Left colon (tissue), 2 donors: ENCODE results near the gene CD276. TPM values are rescaled to one million over a fixed set of nuclear protein-coding genes. Genes with fewer than 3 reads are reported as not detected.

Experiments used
- ATAC-seq: fragments of 200-7000 bp; cut with Tn5 transposase; one replicate; pipeline ENCODE4 v1.9.1; 2020; ENCODE audit warnings: mild to moderate bottlenecking, moderate library complexity
- DNase-seq, 2 donors: peaks; one replicate each; pipeline ENCODE4 v3.0.0-alpha.2; 2020
- intact Hi-C, 2 donors: fragments of 100-400 bp; cut with DNase I in 1 of 2; cut with micrococcal nuclease in 1 of 2; formaldehyde crosslinking; loops; one replicate each; pipeline versions ENCODE4 v1.11.2 to v1.14.0; 2022; cut with DNase I, micrococcal nuclease
- total RNA-seq, 2 donors: library from RNA; stranded (reverse); fragmentation: NEBNext Ultra II Directional; extraction: Animal tissue kit (Norgen Biotek cat#: 25700); gene quantifications; one replicate each; pipeline ENCODE4 v1.2.1, GENCODE V29; 2021
- donor health status: DM: no; HTN: no; CAD: no.
- donor health status: DM: yes; HTN: yes; CAD: no.

The CD276 gene
- total RNA-seq, 2 donors from 2014 or later: 38.6 to 41.6 TPM

DNA sequence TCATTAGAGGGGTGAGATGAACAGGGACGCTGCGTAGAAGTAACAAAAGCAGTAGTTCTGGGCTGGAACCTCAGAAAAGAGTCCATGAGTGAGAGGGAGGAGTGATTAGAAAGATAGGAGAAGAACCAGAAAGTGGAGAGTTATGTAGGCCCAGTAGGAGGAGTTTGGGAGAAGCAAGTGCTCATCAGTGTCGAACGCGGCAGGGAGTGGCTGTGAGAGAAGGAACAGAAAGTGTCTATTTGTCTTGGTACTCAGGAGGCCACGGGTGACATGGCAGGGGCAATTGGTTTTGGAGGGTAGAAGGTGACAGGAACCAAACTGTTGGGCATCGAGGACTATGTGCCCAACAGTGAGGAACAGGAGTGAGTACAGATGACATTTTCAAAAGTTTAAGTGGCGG, 70.3 kb downstream of the CD276 start:
- intact Hi-C loops: no loop called here
- no peak for ATAC-seq
- DNase-seq: no peak

DNA sequence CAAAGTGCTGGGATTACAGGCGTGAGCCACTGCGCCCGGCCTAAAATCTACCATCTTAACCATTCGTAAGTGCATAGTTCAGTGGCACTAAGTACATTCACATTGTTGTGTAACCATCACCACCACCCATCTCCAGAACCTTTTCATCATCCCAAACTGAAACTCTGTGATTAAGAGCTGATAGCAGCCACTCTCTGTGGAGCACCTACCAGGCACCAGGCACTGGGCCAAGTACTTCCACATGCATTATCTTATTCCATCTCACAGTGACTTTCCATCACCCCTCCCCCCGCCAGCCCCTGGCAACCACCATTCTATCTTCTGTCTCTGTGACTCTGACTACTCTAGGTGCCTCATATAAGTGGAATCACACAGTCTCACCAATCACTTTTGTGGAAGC, 71.3 kb downstream of the CD276 start:
- DNase-seq: no peak
- intact Hi-C loops: no loop called here

DNA sequence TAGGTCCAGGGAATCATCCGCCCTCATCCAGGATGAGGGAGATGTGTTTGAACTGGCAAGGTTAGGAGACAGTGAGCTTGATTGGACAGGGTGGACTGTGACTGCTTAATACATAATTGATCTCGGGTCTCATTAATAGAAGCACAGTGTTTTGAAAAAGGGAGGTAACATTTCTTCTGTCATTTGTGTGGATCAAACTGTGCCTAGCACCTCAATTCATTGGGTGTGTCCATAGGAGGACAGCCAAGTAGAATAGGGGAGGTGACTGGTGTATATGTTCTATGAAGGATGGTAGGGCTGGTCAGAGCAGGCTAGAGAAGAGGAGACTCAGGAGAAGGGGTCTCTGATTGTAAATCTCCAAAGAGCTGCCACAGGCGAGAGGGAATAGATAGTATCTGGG, 71.8 kb downstream of the CD276 start:
- ATAC-seq (no peak), DNase-seq (no peak)
- intact Hi-C loops: no loop called here

More for the DNA sequence above, 71.3 kb downstream of the CD276 start:
- no peak for ATAC-seq

DNA sequence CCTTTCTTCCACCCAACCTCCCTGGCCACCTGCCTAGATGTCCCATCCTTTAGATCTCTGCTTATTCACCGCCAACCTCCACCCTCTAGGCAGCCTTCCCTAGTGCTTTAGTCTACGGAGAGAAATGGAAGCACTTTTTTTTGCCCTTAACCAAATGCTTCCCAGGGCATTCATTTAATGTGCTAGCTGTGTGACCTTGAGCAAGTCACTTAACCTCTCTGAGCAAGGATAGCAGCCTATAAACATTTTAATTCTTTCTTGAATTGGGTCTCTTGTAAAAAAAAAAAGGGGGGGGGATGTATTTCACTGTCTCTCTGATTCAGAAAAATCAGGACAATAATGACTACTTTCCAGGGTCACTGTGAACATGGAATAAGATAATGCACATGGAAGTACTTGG, 72.2 kb downstream of the CD276 start:
- ATAC-seq (no peak), DNase-seq (no peak)
- intact Hi-C loops: no loop called here

DNA sequence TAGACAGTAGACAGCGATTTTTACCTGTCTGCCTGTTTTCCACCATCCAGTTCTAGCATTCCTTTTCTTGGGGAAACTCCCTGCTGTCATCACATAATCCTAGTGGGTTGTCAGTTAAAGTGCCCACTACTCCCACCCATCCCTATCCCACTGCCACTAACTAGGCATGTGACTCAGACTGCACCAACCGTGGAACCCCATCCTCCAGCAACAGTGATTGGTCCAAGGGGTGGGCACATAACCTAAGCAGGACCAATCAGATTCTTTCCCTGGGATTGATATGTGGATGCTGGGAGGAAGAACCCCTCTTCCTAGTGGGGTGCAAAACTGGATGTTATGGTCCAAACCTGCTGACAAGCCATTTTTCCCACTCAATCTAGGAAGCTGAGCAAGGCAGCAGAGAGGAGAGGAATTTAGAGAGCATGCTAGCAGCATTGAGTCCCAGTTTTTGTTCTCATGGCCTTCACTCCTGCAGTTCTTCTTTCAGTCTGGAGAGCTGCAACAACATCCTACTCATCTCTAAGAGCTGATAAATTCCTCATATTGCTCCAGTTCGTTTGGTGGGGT, 72.8 kb downstream of the CD276 start:
- intact Hi-C loops: no loop called here
- ATAC-seq: no peak
- DNase-seq: no peak

DNA sequence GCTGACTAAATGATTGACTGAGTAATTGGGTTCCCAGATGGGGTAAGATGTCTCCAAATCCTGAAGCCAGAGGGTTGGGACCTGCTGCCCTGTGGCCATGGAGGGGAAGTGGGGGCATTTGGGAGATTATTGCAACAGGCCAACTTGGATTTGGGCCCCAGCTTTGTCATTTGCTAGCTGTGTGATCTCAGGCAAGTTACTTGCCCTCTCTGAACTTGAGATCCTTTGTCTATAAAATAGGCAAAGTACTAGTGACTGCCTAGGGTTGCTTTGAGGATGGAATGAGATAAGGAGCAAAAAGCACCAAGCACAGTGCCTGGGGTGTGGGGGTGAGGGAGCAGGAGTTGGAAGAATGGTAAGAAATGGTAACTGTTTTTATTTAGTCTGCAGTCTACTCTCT, 73.4 kb downstream of the CD276 start:
- DNase-seq (no peak), ATAC-seq (no peak)
- intact Hi-C loops: no loop called here

DNA sequence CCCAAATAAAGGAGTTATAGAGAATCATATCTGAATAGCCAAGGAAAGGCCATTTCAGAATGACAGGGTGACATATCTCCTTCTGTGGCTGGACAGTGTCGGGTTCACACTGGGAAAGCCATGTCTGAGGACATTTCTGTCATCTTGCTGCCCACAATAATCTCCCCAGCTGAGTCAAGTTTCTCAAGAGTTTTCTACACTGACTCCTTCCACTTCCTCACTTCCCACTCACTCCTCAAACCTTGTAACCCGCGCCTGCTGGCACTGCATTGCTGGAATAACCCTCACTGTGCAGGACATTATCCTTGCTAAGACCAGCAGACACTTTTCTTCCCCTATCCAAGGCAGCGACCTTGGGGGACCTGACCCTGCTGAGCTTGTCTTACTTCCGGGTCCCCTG, 74.3 kb downstream of the CD276 start:
- intact Hi-C loops: no loop called here
- DNase-seq (no peak), ATAC-seq (no peak)

DNA sequence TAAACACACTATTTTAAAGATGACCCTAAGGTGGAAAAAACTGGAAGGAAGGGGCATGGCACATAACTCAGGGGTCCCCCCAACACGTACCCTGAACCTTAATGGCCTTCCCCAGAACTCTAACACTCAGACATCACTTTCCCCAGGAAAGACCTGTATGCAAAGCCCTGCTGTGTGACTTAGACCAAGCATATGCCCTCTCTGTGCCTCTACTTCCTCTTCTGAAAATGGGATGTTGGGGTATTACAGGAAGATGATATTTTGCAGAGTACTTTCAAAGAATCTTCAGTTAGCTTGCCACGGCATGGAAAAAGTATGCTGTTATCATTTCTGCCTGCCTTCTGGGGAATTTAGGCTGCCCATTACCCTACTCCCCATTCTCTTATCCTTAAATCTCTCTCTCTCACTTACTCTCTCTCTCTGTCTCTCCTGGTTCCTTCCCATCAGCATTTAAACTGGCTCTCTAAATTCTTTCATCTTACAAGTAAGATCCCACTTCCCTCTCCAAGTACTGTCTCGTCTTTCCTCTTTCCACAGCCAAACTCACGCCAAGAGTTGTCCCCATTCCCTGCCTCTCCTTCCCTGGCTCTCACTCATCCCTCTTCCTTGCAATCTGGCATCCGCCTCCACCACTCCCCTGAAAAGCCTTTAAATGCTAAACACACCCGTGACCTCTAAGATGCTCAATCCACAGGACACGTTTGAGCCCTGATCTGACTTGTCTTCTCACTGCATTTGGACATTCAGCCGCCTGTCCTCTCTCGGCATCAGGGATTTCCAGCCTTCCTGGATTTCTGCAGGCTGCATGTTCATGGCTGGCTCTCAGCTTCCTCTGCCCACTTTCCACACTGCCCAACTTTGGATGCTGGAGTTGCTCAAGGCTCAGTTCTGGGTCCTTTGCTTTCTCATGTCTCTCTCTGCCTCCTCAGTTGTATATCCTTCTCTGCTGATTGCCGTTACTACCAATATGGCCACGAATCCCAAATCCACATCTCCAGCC, 76.4 kb downstream of the CD276 start:
- intact Hi-C loops: no loop called here
- DNase-seq (no peak), ATAC-seq (no peak)

DNA sequence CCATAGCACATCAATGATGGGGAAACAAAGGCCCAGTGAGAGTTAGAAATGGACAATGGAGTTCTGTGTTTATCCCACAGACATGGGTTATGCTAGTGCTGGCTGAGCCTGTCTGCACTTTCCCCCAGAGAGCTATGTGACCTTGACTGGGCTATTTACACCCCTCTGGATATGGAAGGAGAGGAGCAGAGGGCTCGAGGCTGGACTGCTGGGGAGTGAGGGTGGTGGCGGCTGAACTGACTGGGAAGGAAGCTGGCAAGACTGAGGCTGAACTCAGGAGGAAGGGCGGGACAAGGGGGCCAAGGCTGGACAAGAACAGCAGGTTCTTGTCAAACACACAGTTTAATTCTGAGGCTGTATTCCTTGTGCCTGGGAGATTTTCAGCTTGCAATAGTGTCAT, 79.7 kb downstream of the CD276 start:
- ATAC-seq (no peak), DNase-seq (no peak)
- intact Hi-C loops: no loop called here

Other genes starting within 250 kb of the CD276 start
- not detected for gene REC114, start 241.2 kb upstream of the CD276 start, total RNA-seq
- 100 to 1,000 TPM; 150 to 155 TPM for gene NPTN, start 51.0 kb upstream of the CD276 start, total RNA-seq
- gene INSYN1, start 69.0 kb downstream of the CD276 start, total RNA-seq: 1 to 10 TPM in 1 of 2 donors, under 1 TPM in 1; 0.82 to 1.5 TPM
- gene TBC1D21, start 189.2 kb downstream of the CD276 start, total RNA-seq: not detected
- 1 to 10 TPM; 2.0 to 2.5 TPM for gene LOXL1, start 242.1 kb downstream of the CD276 start, total RNA-seq